D721Med (cell line): Measurements from ENCODE around the gene ZEB2.

Source experiments
- DNase-seq: peaks from one replicate; pipeline ENCODE4 v3.0.0; 2011; ENCODE audit warnings: low spot score; ENCODE audit not compliant: insufficient read length
- FAIRE-seq: peaks from 2 replicates; lab custom pipeline; 2011; peaks lifted over from hg19 to GRCh38; lab: Jason Lieb, UNC
- TF ChIP-seq, protein P1 (sequence below): IDR thresholded peaks from 2 replicates; pipeline ENCODE4 v1.5.1; 2012; ENCODE audit warnings: mild to moderate bottlenecking, control low read depth; ENCODE audit not compliant: insufficient read depth; ENCODE audit errors: missing control alignments

Gene ZEB2

DNA sequence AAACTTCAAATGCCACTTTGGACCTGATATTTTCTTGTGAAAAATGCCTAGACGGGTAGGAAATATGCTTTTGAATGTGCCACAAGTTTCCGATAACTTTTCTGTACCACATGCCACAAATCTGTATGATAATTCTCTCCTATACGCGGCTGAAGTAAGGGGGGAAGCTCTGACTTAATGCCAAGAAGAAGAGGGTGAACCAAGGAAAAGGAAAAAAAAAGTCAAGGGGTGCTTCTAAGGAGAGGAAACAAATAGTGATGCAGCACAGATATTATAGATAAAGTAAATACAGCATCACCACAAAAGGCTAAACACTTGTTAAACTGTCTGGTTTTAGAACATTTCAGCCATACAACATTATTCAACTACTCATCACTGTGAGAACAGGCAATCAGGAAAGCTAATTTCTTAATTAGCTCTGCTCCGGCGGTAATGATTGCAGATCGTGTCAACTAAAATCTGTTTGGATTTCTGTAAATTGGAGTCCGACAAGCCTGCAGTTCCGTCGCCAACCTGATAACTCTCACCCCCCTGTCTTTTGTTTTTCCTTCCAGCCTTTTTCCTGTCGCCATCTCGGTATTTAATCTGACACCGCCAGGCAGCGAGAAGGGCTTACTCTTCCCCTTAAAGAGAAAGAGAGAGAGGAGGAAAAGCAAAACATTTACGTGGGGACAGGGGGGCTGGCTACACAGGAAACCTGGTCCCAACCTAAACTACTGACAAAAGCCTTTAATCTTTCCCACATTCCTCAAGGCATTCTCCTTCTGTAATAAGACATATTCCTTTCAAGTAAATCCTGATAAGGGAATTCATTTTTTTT is 67.5 kb downstream of the ZEB2 start:
- TF ChIP-seq, protein P1, sequence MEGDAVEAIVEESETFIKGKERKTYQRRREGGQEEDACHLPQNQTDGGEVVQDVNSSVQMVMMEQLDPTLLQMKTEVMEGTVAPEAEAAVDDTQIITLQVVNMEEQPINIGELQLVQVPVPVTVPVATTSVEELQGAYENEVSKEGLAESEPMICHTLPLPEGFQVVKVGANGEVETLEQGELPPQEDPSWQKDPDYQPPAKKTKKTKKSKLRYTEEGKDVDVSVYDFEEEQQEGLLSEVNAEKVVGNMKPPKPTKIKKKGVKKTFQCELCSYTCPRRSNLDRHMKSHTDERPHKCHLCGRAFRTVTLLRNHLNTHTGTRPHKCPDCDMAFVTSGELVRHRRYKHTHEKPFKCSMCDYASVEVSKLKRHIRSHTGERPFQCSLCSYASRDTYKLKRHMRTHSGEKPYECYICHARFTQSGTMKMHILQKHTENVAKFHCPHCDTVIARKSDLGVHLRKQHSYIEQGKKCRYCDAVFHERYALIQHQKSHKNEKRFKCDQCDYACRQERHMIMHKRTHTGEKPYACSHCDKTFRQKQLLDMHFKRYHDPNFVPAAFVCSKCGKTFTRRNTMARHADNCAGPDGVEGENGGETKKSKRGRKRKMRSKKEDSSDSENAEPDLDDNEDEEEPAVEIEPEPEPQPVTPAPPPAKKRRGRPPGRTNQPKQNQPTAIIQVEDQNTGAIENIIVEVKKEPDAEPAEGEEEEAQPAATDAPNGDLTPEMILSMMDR, result no peak
- no peak for FAIRE-seq
- DNase-seq, result no peak

- no peak for FAIRE-seq
- DNase-seq, result no peak
- TF ChIP-seq, protein P1, result no peak
These were observed 68.5 kb downstream of the ZEB2 start for GRCh38 chr2:144451443-144451842.

GRCh38 chr2:144449028-144449406 is 70.9 kb downstream of the ZEB2 start:
- TF ChIP-seq, protein P1, result no peak
- DNase-seq, result no peak
- FAIRE-seq, result no peak

DNA sequence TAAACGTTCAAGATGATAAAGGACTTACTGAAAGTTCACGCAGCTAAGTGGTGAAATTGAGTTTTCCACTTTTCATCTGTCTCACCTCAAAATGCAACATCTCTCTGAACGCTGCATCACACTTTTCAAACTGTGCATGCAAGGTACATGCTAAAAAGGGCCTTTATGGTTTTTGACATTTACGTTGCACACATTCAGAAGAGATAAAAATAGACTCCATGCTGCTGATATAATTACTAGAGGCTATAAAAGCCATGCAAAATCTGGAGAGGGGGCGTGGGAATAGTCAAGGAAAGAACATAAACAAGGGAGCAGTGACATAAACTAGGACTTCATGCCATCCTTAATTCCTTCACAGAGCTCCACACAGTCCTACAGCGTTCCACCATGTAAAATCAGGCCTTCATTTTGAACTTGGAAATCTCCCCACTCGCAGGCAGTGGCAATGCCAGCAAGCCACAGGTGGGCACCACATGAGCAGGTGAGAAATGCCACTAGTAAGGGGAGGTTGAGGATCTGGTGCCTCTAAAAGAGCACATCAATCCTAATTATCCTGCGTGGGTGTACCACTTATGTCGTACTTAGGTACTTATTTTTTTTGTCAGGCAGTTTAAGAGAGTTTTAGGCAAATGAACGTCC is 71.4 kb downstream of the ZEB2 start:
- DNase-seq, result no peak
- TF ChIP-seq, protein P1, result no peak
- FAIRE-seq, result no peak

DNA sequence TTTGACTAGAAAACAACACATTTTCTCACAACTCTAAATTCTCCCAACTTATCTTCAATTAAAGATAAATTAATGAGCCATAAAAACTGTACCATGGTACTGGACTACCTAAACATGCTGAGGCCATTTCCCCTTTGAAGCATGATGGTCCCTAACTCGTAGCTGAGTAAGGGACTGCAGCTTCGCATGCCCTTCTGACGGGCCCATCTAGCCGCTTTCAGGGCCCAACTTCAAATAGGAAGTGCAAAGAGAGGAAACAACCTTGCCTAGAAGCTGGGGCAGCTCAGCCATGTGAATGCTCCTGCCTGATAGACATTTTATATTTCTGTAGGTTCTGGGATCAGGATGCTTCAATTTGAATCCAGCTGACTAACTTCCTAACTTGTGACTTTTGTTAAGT is 72.4 kb downstream of the ZEB2 start:
- no peak for DNase-seq
- no peak for FAIRE-seq
- TF ChIP-seq, protein P1, result no peak

- DNase-seq, result no peak
- TF ChIP-seq, protein P1, result no peak
- no peak for FAIRE-seq
These were observed 73.8 kb downstream of the ZEB2 start for GRCh38 chr2:144446136-144446535.

GRCh38 chr2:144445196-144445595 is 74.7 kb downstream of the ZEB2 start:
- TF ChIP-seq, protein P1, result no peak
- FAIRE-seq (no peak), DNase-seq (no peak)
